HUES64 (cell line): Measurements from ENCODE around the gene CALR.
A peak's percentile ranks its signal among the peaks of the same experiment; 100 is the strongest.
"Not testable (repeated sequence)": the region's sequence is repeated elsewhere in the genome, so short reads cannot be mapped to it uniquely, and the experiment has no call there.

Source experiments
- H3K27ac ChIP-seq: 2 replicates; pipeline ENCODE4 v1.7.0; 2013; ENCODE audit warnings: low read depth, low read length, inconsistent platforms
- H3K27me3 ChIP-seq: 2 replicates; pipeline ENCODE4 v1.6.1; 2013; ENCODE audit warnings: mild to moderate bottlenecking, low read length; ENCODE audit not compliant: insufficient read depth
- H3K36me3 ChIP-seq: 2 replicates; pipeline ENCODE4 v1.6.1; 2013; ENCODE audit warnings: mild to moderate bottlenecking, low read length; ENCODE audit not compliant: insufficient read depth
- H3K4me1 ChIP-seq: 2 replicates; pipeline ENCODE4 v1.6.1; 2013; ENCODE audit warnings: mild to moderate bottlenecking, low read length, moderate library complexity; ENCODE audit not compliant: insufficient read depth
- H3K4me3 ChIP-seq: 2 replicates; pipeline ENCODE4 v1.5.1; 2013; ENCODE audit warnings: mild to moderate bottlenecking, low read length, moderate library complexity
- H3K9ac ChIP-seq: 2 replicates; pipeline ENCODE4 v1.6.1; 2013; ENCODE audit warnings: mild to moderate bottlenecking, low read depth, low read length
- H3K9me3 ChIP-seq: 2 replicates; pipeline ENCODE4 v1.6.1; 2013; ENCODE audit warnings: low read depth, low read length; ENCODE audit not compliant: insufficient read depth
- WGBS: fragments of 150-250, 120-280 bp; methylation state at CpG from one replicate; pipeline ENCODE4 v1.1.7; 2013; ENCODE audit warnings: missing lambda C conversion rate; 5-methylcytosine and 5-hydroxymethylcytosine counted together

The CALR gene

DNA sequence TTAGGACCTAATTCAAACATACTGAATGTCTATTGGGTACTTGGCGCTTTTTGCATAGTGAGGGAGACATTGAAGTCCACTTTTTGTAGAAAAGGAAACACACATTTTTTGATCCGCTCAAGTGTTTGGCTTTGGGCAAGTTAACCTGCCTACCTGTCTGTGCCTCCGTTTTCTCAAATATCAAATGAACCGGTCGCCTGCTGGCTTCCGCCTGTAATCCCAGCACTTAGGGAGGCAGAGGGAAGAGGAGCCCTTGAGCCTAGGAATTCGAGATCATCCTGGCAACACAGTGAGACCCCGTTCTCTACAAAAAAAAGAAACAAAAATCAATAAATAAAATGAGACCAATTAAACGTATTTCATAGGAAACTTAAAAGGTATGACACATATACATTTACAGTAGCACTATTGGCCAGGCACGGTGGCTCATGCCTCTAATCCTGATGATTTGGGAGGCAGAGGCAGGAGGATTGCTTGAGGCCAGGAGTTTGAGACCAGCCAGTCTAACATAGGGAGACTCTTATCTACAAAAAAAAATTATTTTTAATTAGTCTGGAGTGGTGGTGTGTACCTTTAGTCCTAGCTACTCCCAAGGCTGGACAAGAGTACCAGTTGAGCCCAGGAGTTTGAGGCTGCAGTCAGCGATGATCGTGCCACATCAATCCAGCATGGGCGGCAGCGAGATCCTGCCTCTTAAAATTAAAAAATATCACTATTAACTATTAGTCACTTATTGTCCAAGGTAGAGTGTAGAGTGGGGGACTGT is 8.5 kb downstream of the CALR start:
- WGBS: 52% methylated on average over 11 of the region's 14 CpGs
- Histone ChIP-seq H3K36me3 (peaks cover 76% of the 10 kb centered on the region), H3K9me3 (no peaks in the 10 kb centered on the region), H3K9ac (peak overlapping the region; percentile 87), H3K4me1 (peaks cover 8% of the 10 kb centered on the region; the same call in 1 of the 2 replicates), H3K27ac (peak overlapping the region; percentile 100), H3K4me3 (peak overlapping the region; percentile 92), H3K27me3 (no peaks in the 10 kb centered on the region)

- peaks cover 76% of the 10 kb centered on the region for H3K36me3 ChIP-seq
- WGBS: 93% methylated on average over 28 of the region's 28 CpGs
- H3K9ac ChIP-seq: no peak overlapping the region
- 0 out of 2 replicates have a peak overlapping the region, but pooled peaks have one; percentile 30 for H3K27ac ChIP-seq
- peaks cover 8% of the 10 kb centered on the region; the same call in 1 of the 2 replicates for H3K4me1 ChIP-seq
- no peaks in the 10 kb centered on the region for H3K9me3 ChIP-seq
- H3K4me3 ChIP-seq: no peak overlapping the region
- H3K27me3 ChIP-seq: no peaks in the 10 kb centered on the region
Observed at GRCh38 chr19:12947702-12948611, 9.5 kb downstream of the CALR start.

GRCh38 chr19:12948612-12949362 is 10.4 kb downstream of the CALR start:
- Histone ChIP-seq H3K36me3 (peaks cover 76% of the 10 kb centered on the region), H3K9ac (no peak overlapping the region), H3K4me3 (no peak overlapping the region), H3K27ac (0 out of 2 replicates have a peak overlapping the region, but pooled peaks have one; percentile 30), H3K4me1 (peaks cover 8% of the 10 kb centered on the region; the same call in 1 of the 2 replicates), H3K27me3 (no peaks in the 10 kb centered on the region), H3K9me3 (no peaks in the 10 kb centered on the region)
- WGBS: 95% methylated on average over 30 of the region's 30 CpGs

DNA sequence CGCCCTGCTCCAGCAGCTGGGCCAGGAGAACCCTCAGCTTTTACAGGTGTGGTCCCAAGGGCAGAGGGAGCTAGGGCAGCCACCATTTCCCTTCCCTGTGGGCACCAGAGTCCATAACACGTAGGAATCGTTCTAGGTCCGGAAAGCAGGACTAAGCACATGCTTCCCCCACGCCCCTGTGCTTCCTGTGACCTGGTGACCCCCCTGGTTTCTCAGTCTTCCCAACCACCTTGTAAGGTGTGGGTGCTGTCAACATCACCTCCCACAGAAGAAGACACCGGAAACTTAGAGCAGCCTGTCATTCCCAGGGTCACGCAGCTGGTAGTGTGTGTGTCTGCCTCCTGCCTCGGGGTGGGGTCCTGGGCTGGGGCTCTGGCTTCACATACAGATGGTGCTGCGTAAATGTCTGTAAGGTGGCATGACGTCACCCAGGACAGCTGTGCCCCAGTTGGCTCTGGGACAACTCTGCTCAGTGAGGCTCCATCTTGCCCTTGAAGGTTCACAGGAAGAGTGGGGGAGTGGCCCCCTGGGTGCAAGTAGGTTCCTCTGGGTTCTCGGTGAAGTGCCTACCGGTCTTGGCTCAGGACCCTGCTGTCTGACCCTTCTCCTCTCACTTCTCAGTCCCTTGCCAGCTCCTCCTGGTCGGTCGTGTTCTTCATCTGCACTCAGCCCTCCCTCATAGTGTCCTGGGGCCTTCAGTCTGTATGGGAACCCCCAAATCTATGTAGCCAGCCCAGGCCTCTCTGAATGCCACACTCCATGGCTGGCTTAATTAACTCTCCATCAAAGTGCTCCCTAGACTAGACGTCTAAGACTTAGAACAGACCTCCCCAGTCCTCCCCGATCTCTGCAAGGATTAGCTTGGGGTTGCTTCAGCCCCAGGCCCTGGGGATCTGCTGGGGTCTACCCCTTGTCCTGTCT is 11.2 kb downstream of the CALR start:
- Histone ChIP-seq H3K9ac (no peak overlapping the region), H3K4me1 (peaks cover 8% of the 10 kb centered on the region; the same call in 1 of the 2 replicates), H3K27me3 (no peaks in the 10 kb centered on the region), H3K9me3 (no peaks in the 10 kb centered on the region), H3K27ac (no peak overlapping the region), H3K4me3 (no peak overlapping the region), H3K36me3 (peaks cover 77% of the 10 kb centered on the region)
- WGBS: 93% methylated on average over 16 of the region's 16 CpGs

- peaks cover 79% of the 10 kb centered on the region for H3K36me3 ChIP-seq
- not testable (repeated sequence) for H3K9ac ChIP-seq, H3K27ac ChIP-seq, H3K9me3 ChIP-seq, H3K4me3 ChIP-seq, H3K27me3 ChIP-seq
- 94% methylated on average over 6 of the region's 6 CpGs for WGBS
- peaks cover 13% of the 10 kb centered on the region; the same call in 1 of the 2 replicates for H3K4me1 ChIP-seq
Observed at GRCh38 chr19:12952050-12952449, 13.6 kb downstream of the CALR start.

DNA sequence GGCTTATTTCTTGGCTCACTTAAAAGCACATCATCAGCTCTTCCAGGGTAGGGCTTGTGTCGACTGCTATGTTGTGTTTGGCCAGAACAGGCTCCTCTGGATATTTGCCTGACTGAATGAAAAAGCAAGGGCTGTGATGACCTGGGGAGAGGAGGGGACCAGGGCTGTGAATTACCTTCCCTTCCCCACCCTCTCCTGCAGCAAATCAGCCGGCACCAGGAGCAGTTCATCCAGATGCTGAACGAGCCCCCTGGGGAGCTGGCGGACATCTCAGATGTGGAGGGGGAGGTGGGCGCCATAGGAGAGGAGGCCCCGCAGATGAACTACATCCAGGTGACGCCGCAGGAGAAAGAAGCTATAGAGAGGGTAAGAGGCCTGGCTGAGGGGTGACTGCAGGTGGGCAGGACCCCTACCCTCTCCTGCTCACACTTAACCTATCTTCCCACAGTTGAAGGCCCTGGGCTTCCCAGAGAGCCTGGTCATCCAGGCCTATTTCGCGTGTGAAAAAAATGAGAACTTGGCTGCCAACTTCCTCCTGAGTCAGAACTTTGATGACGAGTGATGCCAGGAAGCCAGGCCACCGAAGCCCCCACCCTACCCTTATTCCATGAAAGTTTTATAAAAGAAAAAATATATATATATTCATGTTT is 14.2 kb downstream of the CALR start:
- no peaks in the 10 kb centered on the region for H3K9me3 ChIP-seq
- H3K4me3 ChIP-seq: no peak overlapping the region
- H3K4me1 ChIP-seq: peaks cover 8% of the 10 kb centered on the region; the same call in 1 of the 2 replicates
- H3K27ac ChIP-seq: no peak overlapping the region
- H3K27me3 ChIP-seq: no peaks in the 10 kb centered on the region
- WGBS: 86% methylated on average over 11 of the region's 12 CpGs
- H3K36me3 ChIP-seq: peaks cover 76% of the 10 kb centered on the region
- no peak overlapping the region for H3K9ac ChIP-seq

DNA sequence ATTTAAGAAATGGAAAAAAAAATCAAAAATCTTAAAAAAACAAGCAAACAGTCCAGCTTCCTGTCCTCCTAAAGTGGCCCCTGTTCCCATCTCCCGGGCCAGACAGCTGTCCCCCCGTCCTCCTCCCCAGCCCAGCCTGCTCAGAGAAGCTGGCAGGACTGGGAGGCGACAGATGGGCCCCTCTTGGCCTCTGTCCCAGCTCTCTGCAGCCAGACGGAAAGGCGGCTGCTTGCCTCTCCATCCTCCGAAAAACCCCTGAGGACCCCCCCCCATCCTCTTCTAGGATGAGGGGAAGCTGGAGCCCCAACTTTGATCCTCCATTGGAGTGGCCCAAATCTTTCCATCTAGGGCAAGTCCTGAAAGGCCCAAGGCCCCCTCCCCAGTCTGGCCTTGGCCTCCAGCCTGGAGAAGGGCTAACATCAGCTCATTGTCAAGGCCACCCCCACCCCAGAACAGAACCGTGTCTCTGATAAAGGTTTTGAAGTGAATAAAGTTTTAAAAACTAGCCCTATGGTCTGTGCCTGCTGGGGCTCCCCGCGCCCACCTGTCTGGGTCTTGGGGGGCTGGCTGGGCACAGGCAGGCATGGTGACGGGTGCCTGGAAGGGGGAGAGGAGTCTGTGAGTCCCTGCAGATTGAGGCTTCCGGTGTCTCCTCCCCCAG is 14.9 kb downstream of the CALR start:
- H3K27ac ChIP-seq: no peak overlapping the region; the same call in 1 of the 2 replicates
- H3K9me3 ChIP-seq: no peaks in the 10 kb centered on the region
- H3K36me3 ChIP-seq: peaks cover 69% of the 10 kb centered on the region
- peaks cover 8% of the 10 kb centered on the region; the same call in 1 of the 2 replicates for H3K4me1 ChIP-seq
- WGBS: 94% methylated on average over 11 of the region's 11 CpGs
- H3K4me3 ChIP-seq: no peak overlapping the region
- no peaks in the 10 kb centered on the region for H3K27me3 ChIP-seq
- H3K9ac ChIP-seq: no peak overlapping the region

GRCh38 chr19:12953799-12954611 is 15.6 kb downstream of the CALR start:
- H3K4me1 ChIP-seq: peaks cover 8% of the 10 kb centered on the region; the same call in 1 of the 2 replicates

GRCh38 chr19:12954612-12954962 is 16.2 kb downstream of the CALR start:
- Histone ChIP-seq H3K27me3 (no peaks in the 10 kb centered on the region), H3K9me3 (no peaks in the 10 kb centered on the region), H3K9ac (no peak overlapping the region), H3K4me1 (peaks cover 8% of the 10 kb centered on the region; the same call in 1 of the 2 replicates), H3K4me3 (no peak overlapping the region), H3K36me3 (peaks cover 56% of the 10 kb centered on the region), H3K27ac (no peak overlapping the region)
- WGBS: no CpG with 5 or more reads among the region's 1 CpG

More at GRCh38 chr19:12953799-12954611, 15.6 kb downstream of the CALR start:
- Histone ChIP-seq H3K9ac (no peak overlapping the region), H3K27me3 (no peaks in the 10 kb centered on the region), H3K9me3 (no peaks in the 10 kb centered on the region), H3K4me3 (no peak overlapping the region), H3K27ac (no peak overlapping the region; the same call in 1 of the 2 replicates), H3K36me3 (peaks cover 62% of the 10 kb centered on the region)
- WGBS: 88% methylated on average over 12 of the region's 12 CpGs
